Breast epithelium (tissue), 3 donors: ENCODE data around the gene ATP13A2.
"Not testable (repeated sequence)": the region's sequence is repeated elsewhere in the genome, so short reads cannot be mapped to it uniquely, and the experiment has no call there.

Experiments
- CTCF ChIP-seq, 3 donors: fragments of 450-650 bp; IDR thresholded peaks; one replicate each; pipeline ENCODE4 v1.5.1; 2016 to 2017; ENCODE audit warnings: antibody characterized with exemption in 3 of 3, mild to moderate bottlenecking in 3 of 3, moderate library complexity in 3 of 3
- POLR2A ChIP-seq: fragments of 450-650 bp; IDR thresholded peaks from one replicate; pipeline ENCODE4 v1.6.1; 2016; ENCODE audit warnings: antibody characterized with exemption, mild to moderate bottlenecking, moderate library complexity
- POLR2AphosphoS5 ChIP-seq, 3 donors: sonication (generic); formaldehyde crosslinking; IDR thresholded peaks; one replicate each; pipeline ENCODE4 v1.6.1; 2017; ENCODE audit warnings: antibody characterized with exemption in 3 of 3

- not testable (repeated sequence) for TF ChIP-seq POLR2A; CTCF (IDR thresholded peaks at IDR 0.05); POLR2AphosphoS5 (IDR thresholded peaks at IDR 0.05)
Measured at GRCh38 chr1:16939386-16940180, 72.1 kb downstream of the ATP13A2 start.
